OCI-LY7 (cell line): Measurements from ENCODE around the gene KLHDC8B. TPM values are rescaled to one million over a fixed set of nuclear protein-coding genes. Genes with fewer than 3 reads are reported as not detected.

Experiments
- BruUV-seq: library from RNA; stranded (reverse); fragments of 400-500 nt; replicated peaks from 2 replicates; lab custom pipeline; 2021; lab: Mats Ljungman, UMichigan
- CTCF ChIA-PET: fragments of 300-600 bp; sonication (Branson Sonifier 250); formaldehyde crosslinking; loops from one replicate; lab custom pipeline; 2022; ENCODE audit warnings: antibody characterized with exemption; ENCODE audit not compliant: unreplicated experiment; lab: Charles Lee
- POLR2A ChIA-PET: fragments of 300-600 bp; sonication (Branson Sonifier 250); formaldehyde crosslinking; loops from one replicate; lab custom pipeline; 2022; ENCODE audit warnings: antibody characterized with exemption; lab: Charles Lee
- DNase-seq: peaks from one replicate; pipeline ENCODE4 v3.0.0-alpha.2; 2015; ENCODE audit warnings: low spot score
- H2AFZ ChIP-seq: fragments of 200-600 bp; sonication (generic), shearing (Covaris generic); 2 replicates; pipeline ENCODE4 v1.6.1; 2014; ENCODE audit warnings: mild to moderate bottlenecking, antibody characterized with exemption, low read length, moderate library complexity
- H3K27ac ChIP-seq: fragments of 200-600 bp; sonication (generic); 2 replicates; pipeline ENCODE4 v1.5.1; 2014; ENCODE audit warnings: mixed run types, low read depth, mild to moderate bottlenecking, moderate library complexity, low read length, inconsistent platforms; ENCODE audit not compliant: poor library complexity, severe bottlenecking
- H3K36me3 ChIP-seq: fragments of 200-600 bp; sonication (generic); 2 replicates; pipeline ENCODE4 v1.6.1; 2014; ENCODE audit warnings: mild to moderate bottlenecking, antibody characterized with exemption, low read length, moderate library complexity, mixed read lengths; ENCODE audit not compliant: insufficient read depth
- H3K4me1 ChIP-seq: fragments of 200-600 bp; sonication (generic); 2 replicates; pipeline ENCODE4 v1.5.1; 2014; ENCODE audit warnings: mild to moderate bottlenecking, low read length; ENCODE audit not compliant: insufficient read depth, poor library complexity, severe bottlenecking
- H3K4me2 ChIP-seq: fragments of 200-600 bp; sonication (generic); 2 replicates; pipeline ENCODE4 v1.6.1; 2014; ENCODE audit warnings: mild to moderate bottlenecking, low read length
- H3K4me3 ChIP-seq: fragments of 200-600 bp; sonication (generic); 2 replicates; pipeline ENCODE4 v1.5.1; 2014; ENCODE audit warnings: mild to moderate bottlenecking, low read depth, low read length; ENCODE audit not compliant: poor library complexity, severe bottlenecking
- H3K79me2 ChIP-seq: fragments of 200-600 bp; sonication (generic); 2 replicates; pipeline ENCODE4 v1.6.1; 2016; ENCODE audit warnings: low read depth, mild to moderate bottlenecking, low read length, moderate library complexity, mixed read lengths; ENCODE audit not compliant: insufficient read depth
- H3K9me2 ChIP-seq: fragments of 200-600 bp; sonication (generic); 2 replicates; pipeline ENCODE4 v1.6.1; 2016; ENCODE audit warnings: mild to moderate bottlenecking, low read length, mixed read lengths; ENCODE audit not compliant: insufficient read depth
- H3K9me3 ChIP-seq: fragments of 200-600 bp; sonication (generic); 2 replicates; pipeline ENCODE4 v1.6.1; 2014; ENCODE audit warnings: mild to moderate bottlenecking, mixed run types, low read length, mixed read lengths
- H4K20me1 ChIP-seq: fragments of 200-600 bp; sonication (generic); 2 replicates; pipeline ENCODE4 v1.6.1; 2014; ENCODE audit warnings: mild to moderate bottlenecking, antibody characterized with exemption, low read length, moderate library complexity, mixed read lengths; ENCODE audit not compliant: insufficient read depth
- CTCF ChIP-seq: fragments of 200-600 bp; sonication (generic); conservative IDR thresholded peaks from 2 replicates; pipeline ENCODE4 v1.5.1; 2014; ENCODE audit warnings: mild to moderate bottlenecking, antibody characterized with exemption, low read length, moderate library complexity, mixed read lengths
- EZH2phosphoT487 ChIP-seq: fragments of 200-600 bp; sonication (generic); IDR thresholded peaks from 2 replicates; pipeline ENCODE4 v1.6.1; 2018; ENCODE audit warnings: low read depth, borderline replicate concordance, mild to moderate bottlenecking, mixed run types, antibody characterized with exemption, low read length, moderate library complexity, mixed read lengths
- intact Hi-C: fragments of 100-400 bp; cut with micrococcal nuclease; formaldehyde crosslinking; loops from one replicate; pipeline ENCODE4 v1.10.0; 2022; ENCODE audit not compliant: unreplicated experiment
- total RNA-seq, 2 experiments: library from RNA; depleted of rRNA in 1 of 2; stranded (reverse); fragments of >200 nt in 1 of 2; shearing (Covaris generic) in 1 of 2; gene quantifications; 2 replicates each; pipeline ENCODE4 v1.2.3, GENCODE V29; 2014 to 2022

KLHDC8B gene
- total RNA-seq, 2 experiments from 2014 or later: 0.69 to 0.91 TPM

- CTCF ChIA-PET: no interaction called here
- no peaks in the 10 kb centered on the region for H3K9me2 ChIP-seq
- H2AFZ ChIP-seq: no peak overlapping the region
- POLR2A ChIA-PET: no interaction called here
- no peak for DNase-seq
- peaks cover 11% of the 10 kb centered on the region for H3K79me2 ChIP-seq
- H3K9me3 ChIP-seq: no peaks in the 10 kb centered on the region
- no peaks in the 10 kb centered on the region for H4K20me1 ChIP-seq
- BruUV-seq: no TSS peak
- no peak overlapping the region for H3K4me3 ChIP-seq
- no peak overlapping the region for H3K27ac ChIP-seq
- peaks cover 24% of the 10 kb centered on the region for H3K4me1 ChIP-seq
- no peaks in the 10 kb centered on the region for H3K36me3 ChIP-seq
- H3K4me2 ChIP-seq: no peak overlapping the region
- no peak for TF ChIP-seq EZH2phosphoT487
- no peak for TF ChIP-seq CTCF
- intact Hi-C loops: no loop called here
Observed at GRCh38 chr3:49124203-49124602, 47.2 kb upstream of the KLHDC8B start.

DNA sequence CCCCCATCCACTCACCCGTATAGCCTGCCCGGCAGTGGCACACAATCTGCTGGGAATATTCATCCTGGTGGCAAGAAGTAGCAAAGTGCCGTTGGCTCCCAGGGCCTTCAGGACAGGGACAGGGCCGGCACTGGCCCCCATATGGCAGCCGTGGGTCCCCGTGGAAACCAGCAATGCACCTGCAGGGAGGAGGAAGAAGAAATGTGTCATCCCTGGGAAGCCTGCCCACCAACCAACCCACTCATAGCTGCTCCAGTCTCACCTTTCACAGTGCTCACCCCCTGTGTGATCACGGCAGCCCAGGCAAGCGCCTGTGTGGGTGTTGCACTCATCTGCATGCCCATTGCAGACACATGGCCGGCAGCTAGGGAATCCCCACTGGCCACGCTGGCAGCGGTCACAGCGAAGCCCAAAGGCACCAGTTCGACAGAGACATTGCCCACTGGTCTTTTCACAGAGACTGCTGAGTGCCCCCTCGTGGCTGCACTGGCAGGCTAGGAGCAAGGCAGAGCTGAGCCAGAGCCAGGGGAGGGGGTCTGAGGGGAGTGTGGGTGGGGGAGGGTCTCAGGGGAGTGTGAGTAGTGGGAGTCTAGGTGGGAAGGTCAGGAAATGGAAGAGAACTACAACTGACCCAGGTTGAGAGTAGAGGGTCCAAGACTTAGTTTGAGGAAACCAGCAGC lies 46.3 kb upstream of the KLHDC8B start:
- TF ChIP-seq EZH2phosphoT487 (no peak), CTCF (peak; percentile 76)
- Histone ChIP-seq H2AFZ (peak overlapping the region; percentile 41; the same call in 1 of the 2 replicates), H3K4me3 (no peak overlapping the region), H3K9me2 (no peaks in the 10 kb centered on the region), H3K4me2 (no peak overlapping the region; the same call in 1 of the 2 replicates), H3K36me3 (no peaks in the 10 kb centered on the region), H4K20me1 (no peaks in the 10 kb centered on the region), H3K27ac (no peak overlapping the region), H3K4me1 (peaks cover 19% of the 10 kb centered on the region), H3K9me3 (no peaks in the 10 kb centered on the region), H3K79me2 (peaks cover 2% of the 10 kb centered on the region)
- peak; percentile 52 for DNase-seq
- no TSS peak for BruUV-seq
- intact Hi-C loops: no loop called here
- POLR2A ChIA-PET: no interaction called here
- CTCF ChIA-PET: no interaction called here

- Histone ChIP-seq H2AFZ (no peak overlapping the region), H3K9me3 (no peaks in the 10 kb centered on the region), H3K4me1 (peaks cover 9% of the 10 kb centered on the region), H3K4me2 (no peak overlapping the region), H3K9me2 (no peaks in the 10 kb centered on the region), H4K20me1 (no peaks in the 10 kb centered on the region), H3K79me2 (no peaks in the 10 kb centered on the region), H3K4me3 (no peak overlapping the region), H3K36me3 (no peaks in the 10 kb centered on the region), H3K27ac (no peak overlapping the region)
- intact Hi-C loops: no loop called here
- BruUV-seq: no TSS peak
- ChIA-PET POLR2A (no interaction called here), CTCF (no interaction called here)
- no peak for DNase-seq
- TF ChIP-seq CTCF (no peak), EZH2phosphoT487 (no peak)
Observed at GRCh38 chr3:49131040-49131439, 40.4 kb upstream of the KLHDC8B start.
